GM12874 (cell line): ENCODE measurements around the gene NMBR.

Source experiments
- TF ChIP-seq, protein P1 (sequence below): IDR thresholded peaks from 2 replicates; pipeline ENCODE4 v1.5.1; 2011; ENCODE audit warnings: low read depth, mild to moderate bottlenecking, control low read depth, low read length, moderate library complexity; ENCODE audit not compliant: insufficient read depth

The NMBR gene

DNA sequence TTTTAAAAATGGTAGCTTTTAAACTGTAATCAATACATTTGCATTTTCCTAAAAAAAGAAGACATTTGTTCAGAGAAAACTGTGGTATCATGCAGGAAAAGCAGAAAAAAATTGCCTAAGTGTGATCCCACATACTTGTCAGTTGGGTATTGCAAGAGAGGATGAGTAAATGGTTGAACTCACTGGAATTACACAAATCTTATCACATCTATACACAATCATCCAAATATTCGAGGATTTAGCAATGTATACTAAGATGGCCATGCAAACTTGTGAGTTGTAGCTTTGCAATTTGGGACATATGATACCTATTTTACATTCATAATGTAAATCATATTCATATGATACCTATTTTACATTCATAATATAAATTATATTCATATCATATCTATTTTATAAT lies 72.4 kb downstream of the NMBR start:
- TF ChIP-seq, protein P1, sequence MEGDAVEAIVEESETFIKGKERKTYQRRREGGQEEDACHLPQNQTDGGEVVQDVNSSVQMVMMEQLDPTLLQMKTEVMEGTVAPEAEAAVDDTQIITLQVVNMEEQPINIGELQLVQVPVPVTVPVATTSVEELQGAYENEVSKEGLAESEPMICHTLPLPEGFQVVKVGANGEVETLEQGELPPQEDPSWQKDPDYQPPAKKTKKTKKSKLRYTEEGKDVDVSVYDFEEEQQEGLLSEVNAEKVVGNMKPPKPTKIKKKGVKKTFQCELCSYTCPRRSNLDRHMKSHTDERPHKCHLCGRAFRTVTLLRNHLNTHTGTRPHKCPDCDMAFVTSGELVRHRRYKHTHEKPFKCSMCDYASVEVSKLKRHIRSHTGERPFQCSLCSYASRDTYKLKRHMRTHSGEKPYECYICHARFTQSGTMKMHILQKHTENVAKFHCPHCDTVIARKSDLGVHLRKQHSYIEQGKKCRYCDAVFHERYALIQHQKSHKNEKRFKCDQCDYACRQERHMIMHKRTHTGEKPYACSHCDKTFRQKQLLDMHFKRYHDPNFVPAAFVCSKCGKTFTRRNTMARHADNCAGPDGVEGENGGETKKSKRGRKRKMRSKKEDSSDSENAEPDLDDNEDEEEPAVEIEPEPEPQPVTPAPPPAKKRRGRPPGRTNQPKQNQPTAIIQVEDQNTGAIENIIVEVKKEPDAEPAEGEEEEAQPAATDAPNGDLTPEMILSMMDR: no peak

DNA sequence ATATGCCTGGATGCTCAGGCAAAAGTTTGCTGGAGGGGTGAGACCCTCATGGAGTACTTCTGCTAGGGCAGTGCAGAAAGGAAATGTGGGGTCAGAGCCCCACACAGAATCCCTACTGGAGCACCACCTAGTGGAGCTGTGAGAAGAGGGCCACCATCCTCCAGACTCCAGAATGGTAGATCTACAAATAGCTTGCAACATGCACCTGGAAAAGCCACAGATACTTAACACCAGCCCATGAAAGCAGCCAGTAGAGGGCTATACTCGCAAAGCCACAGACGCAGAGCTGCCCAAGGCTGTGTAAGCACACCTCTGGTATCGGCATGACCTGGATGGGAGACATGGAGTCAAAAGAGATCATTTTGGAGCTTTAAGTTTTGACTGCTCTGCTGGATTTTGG lies 74.9 kb downstream of the NMBR start:
- TF ChIP-seq, protein P1: no peak

DNA sequence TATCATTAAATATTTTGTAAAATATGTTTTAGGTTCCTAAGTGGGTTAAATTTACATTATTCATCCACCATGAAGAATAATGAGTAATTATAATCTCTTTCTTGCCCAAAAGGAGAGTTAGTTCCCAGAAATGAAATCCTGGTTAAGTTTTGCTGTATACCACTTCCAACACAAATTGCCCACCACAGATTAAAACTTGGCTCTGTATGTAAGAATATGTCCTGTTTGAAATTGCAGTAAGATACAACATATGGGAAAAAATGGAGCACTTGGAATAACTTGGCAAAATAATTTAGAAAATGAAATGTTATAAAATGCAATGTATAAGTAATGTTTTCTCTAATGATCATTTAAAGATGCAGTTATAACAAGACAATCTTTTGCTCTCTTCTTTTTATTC lies 78.5 kb downstream of the NMBR start:
- TF ChIP-seq, protein P1: no peak

DNA sequence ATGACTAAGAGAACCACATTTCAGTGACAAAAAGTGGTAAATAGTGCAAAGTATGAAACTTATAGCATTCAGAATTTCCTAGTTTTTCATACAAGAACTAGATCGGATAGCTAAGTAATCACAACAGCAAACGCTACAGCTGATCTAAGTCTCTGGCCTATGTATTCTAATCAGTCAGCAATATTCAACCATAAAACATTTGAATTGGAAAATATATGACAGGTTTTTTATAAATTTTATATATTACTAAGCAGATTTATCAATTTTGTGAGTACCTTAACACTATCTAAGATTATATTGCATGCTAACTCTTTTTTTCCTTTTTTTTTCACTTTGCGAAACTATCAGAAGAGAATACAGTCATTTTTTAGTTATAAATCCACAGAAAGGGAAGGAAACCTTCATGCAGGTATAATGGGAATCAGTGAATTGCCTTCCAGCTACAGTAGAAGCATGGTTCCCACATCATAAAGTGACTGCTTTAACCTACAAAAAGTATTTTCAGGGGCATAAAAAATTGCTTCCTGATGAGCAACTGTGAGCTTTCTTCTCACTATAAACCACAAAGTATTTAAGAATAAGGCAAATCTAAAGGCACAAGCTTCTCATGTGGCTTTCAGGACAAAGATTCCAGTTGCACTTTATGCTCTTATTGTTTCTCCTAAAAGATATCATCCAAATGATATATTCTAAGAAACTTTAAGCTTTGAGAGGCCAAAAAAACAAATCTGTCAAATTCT lies 88.2 kb downstream of the NMBR start:
- TF ChIP-seq, protein P1: no peak

DNA sequence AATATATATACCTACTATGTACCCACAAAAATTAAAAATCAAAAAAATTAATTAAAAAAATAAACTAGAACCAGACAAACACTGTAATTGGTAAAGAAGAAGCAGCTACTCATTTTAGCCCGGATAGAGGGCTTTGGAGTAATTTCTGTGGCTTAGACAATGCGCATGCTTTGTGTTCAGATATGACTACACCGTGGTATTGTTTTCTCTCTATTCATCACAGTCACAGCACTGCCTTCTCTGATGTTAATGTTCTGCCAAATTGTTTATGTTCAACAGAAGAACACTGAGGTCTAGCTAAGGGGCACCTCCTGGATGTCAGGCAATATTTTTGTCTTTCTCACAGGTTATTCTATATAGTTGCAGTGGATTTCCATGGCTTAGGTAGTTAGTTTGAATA lies 91.7 kb downstream of the NMBR start:
- TF ChIP-seq, protein P1: no peak

DNA sequence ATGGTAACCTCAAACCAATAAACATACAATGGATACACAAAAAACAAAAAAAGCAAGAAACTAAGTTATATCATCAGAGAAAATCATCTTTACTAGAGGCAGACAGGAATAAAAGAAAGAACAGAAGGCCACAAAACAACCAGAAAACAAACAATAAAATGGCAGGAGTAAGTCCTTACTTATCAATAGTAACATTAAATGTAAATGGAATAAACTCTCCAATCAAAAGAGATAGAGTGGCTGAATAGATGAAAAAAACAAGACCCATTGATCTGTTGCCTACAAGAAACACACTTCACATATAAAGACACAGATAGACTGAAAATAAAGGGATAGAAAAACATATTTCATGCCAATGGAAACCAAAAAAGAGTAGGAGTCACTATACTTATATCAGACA lies 95.5 kb downstream of the NMBR start:
- TF ChIP-seq, protein P1: no peak

DNA sequence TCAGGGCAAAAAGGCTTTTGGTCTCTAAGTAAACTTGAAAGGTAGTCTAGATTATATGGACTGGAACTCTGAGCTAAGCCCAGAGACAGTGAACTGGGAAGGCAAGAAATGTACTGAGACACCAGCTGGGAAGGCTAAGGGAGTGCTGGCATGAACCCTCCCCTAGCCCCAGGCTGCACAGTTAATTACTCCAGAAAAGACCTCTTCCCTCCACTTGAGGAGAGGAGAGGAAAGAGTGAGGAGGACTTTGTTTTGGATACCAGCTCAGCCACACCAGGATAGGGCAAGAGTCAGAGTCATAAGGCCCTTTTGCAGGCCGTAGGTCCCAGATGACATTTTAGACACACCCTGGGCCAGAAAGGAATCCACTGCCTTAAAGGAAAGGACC lies 98.3 kb downstream of the NMBR start:
- TF ChIP-seq, protein P1: no peak
